ENCODE data around the gene TNF.
"Not testable (repeated sequence)": the region's sequence is repeated elsewhere in the genome, so short reads cannot be mapped to it uniquely, and the experiment has no call there.

Gene TNF

GRCh38 chr6:31587791-31588777 is 12.7 kb downstream of the TNF start:
- DNase-seq (ENCODE audit: low read depth in 2 of 3, low spot score in 2 of 3) = no peak

GRCh38 chr6:31588871-31589650 is 13.7 kb downstream of the TNF start:
- no peak for DNase-seq (ENCODE audit: low read depth in 2 of 3, low spot score in 2 of 3)

- not testable (repeated sequence) for DNase-seq (ENCODE audit: low read depth in 2 of 3, low spot score in 2 of 3)
Measured at GRCh38 chr6:31590691-31591090, 15.3 kb downstream of the TNF start.

- no peak for DNase-seq (ENCODE audit: low read depth in 2 of 3, low spot score in 2 of 3)
Measured at GRCh38 chr6:31592396-31592771, 17.0 kb downstream of the TNF start.

GRCh38 chr6:31597006-31597405 is 21.6 kb downstream of the TNF start:
- no peak for DNase-seq (ENCODE audit: low read depth in 2 of 3, low spot score in 2 of 3)

- no peak for DNase-seq (ENCODE audit: low read depth in 2 of 3, low spot score in 2 of 3)
Measured at GRCh38 chr6:31607317-31607716, 32.0 kb downstream of the TNF start.

GRCh38 chr6:31609519-31610406 is 34.4 kb downstream of the TNF start:
- DNase-seq (ENCODE audit: low read depth in 2 of 3, low spot score in 2 of 3) = no peak

- no peak for DNase-seq (ENCODE audit: low read depth in 2 of 3, low spot score in 2 of 3)
Measured at GRCh38 chr6:31610968-31611367, 35.6 kb downstream of the TNF start.

GRCh38 chr6:31614075-31614619 is 38.8 kb downstream of the TNF start:
- DNase-seq (ENCODE audit: low read depth in 2 of 3, low spot score in 2 of 3) = no peak

- no peak for DNase-seq (ENCODE audit: low read depth in 2 of 3, low spot score in 2 of 3)
Measured at GRCh38 chr6:31614684-31615578, 39.6 kb downstream of the TNF start, which contains the start of gene AIF1. Gene AIF1, plus strand, starts transcription at chr6:31615234. Its CDS starts 96 bp downstream, at chr6:31615330.

- peak in 1 of 3 experiments; percentile 37 for DNase-seq (ENCODE audit: low read depth in 2 of 3, low spot score in 2 of 3)
Measured at GRCh38 chr6:31615748-31616147, 40.4 kb downstream of the TNF start.

GRCh38 chr6:31617010-31617409 is 41.6 kb downstream of the TNF start:
- no peak for DNase-seq (ENCODE audit: low read depth in 2 of 3, low spot score in 2 of 3)

- DNase-seq (ENCODE audit: low read depth in 2 of 3, low spot score in 2 of 3) = peak; percentile 81 to 95 (median 85)
Measured at GRCh38 chr6:31619805-31620585, 44.6 kb downstream of the TNF start.

GRCh38 chr6:31620586-31621319 is 45.4 kb downstream of the TNF start, which contains the start of gene PRRC2A:
Gene PRRC2A, plus strand, starts transcription at chr6:31620715. Its CDS starts 2,075 bp downstream, at chr6:31622790.
- DNase-seq (ENCODE audit: low read depth in 2 of 3, low spot score in 2 of 3) = peak in 2 of 3 experiments; percentile 86 to 89

GRCh38 chr6:31621320-31621939 is 46.1 kb downstream of the TNF start:
- no peak for DNase-seq (ENCODE audit: low read depth in 2 of 3, low spot score in 2 of 3)

GRCh38 chr6:31621991-31622390 is 46.6 kb downstream of the TNF start:
- no peak for DNase-seq (ENCODE audit: low read depth in 2 of 3, low spot score in 2 of 3)

GRCh38 chr6:31622684-31623091 is 47.3 kb downstream of the TNF start:
- DNase-seq (ENCODE audit: low read depth in 2 of 3, low spot score in 2 of 3) = no peak

- no peak for DNase-seq (ENCODE audit: low read depth in 2 of 3, low spot score in 2 of 3)
Measured at GRCh38 chr6:31624070-31624469, 48.7 kb downstream of the TNF start.
